Activated CD8-positive, alpha-beta memory T cell treated with anti-CD3 and anti-CD28 coated beads, Interleukin-2, amount 10 ng/mL, durations not matched to agents 7 days and 5 days (primary cell): ENCODE measurements around the gene GPR137B. TPM values are rescaled to one million over a fixed set of nuclear protein-coding genes. Genes with fewer than 3 reads are reported as not detected.
"Not testable (repeated sequence)": the region's sequence is repeated elsewhere in the genome, so short reads cannot be mapped to it uniquely, and the experiment has no call there.

Source experiments
- ATAC-seq: fragments of 150-1000 bp; cut with Tn5 transposase; one replicate; pipeline ENCODE4 v1.10.0; 2021; ENCODE audit warnings: moderate library complexity
- CTCF ChIA-PET: fragments of 350-600 bp; sonication (Branson Sonifier 250); formaldehyde crosslinking; loops from one replicate; lab custom pipeline; 2021; ENCODE audit warnings: antibody characterized with exemption; lab: Charles Lee
- DNase-seq: peaks from one replicate; pipeline ENCODE4 v3.0.0-alpha.2; 2020
- H3K27ac Mint-ChIP-seq: one replicate; pipeline ENCODE4 v1.8.0; 2021; ENCODE audit warnings: mild to moderate bottlenecking, mixed read lengths
- H3K27me3 Mint-ChIP-seq: one replicate; pipeline ENCODE4 v1.8.0; 2021; ENCODE audit warnings: mixed read lengths
- H3K36me3 Mint-ChIP-seq: one replicate; pipeline ENCODE4 v1.8.0; 2021; ENCODE audit warnings: mild to moderate bottlenecking, mixed read lengths
- H3K4me1 Mint-ChIP-seq: one replicate; pipeline ENCODE4 v1.8.0; 2021; ENCODE audit warnings: mixed read lengths
- H3K4me3 Mint-ChIP-seq: one replicate; pipeline ENCODE4 v1.8.0; 2021; ENCODE audit warnings: mild to moderate bottlenecking, moderate library complexity, mixed read lengths
- H3K9me3 Mint-ChIP-seq: one replicate; pipeline ENCODE4 v1.8.0; 2022; ENCODE audit warnings: low read depth, mixed read lengths
- total RNA-seq, 2 experiments: library from RNA; stranded (reverse); gene quantifications; one replicate each; pipeline ENCODE4 v1.2.3, GENCODE V29; 2021

Gene GPR137B
- total RNA-seq, 2 experiments from 2014 or later: 6.3 to 9.7 TPM

- Mint-ChIP-seq H3K36me3 (peaks cover 5% of the 10 kb centered on the region), H3K4me3 (no peak overlapping the region), H3K27me3 (no peaks in the 10 kb centered on the region), H3K9me3 (no peaks in the 10 kb centered on the region), H3K4me1 (peaks cover 2% of the 10 kb centered on the region), H3K27ac (no peak overlapping the region)
- ATAC-seq (no peak), DNase-seq (no peak)
- CTCF ChIA-PET: no interaction called here
These were observed 37.3 kb downstream of the GPR137B start for GRCh38 chr1:236179634-236180033.

DNA sequence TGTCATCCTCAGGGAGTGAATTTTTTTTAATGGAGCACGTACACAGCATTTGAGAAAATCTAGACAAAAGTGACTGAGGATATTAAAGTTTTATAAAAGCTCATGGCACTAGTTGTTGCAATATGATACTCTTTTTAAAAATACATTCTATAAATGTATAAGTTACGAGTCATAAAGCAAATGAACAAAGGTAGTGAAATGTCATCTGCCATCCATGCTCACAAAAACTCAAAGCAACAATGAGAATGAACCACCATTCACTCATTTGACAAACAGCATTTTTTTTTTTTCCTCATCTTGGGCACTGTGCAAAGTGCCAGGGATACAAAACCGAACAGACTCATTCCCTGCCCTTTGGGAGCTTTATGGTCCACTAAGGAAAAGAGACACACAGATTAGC lies 38.7 kb downstream of the GPR137B start:
- no peaks in the 10 kb centered on the region for H3K9me3 Mint-ChIP-seq
- no peak overlapping the region for H3K27ac Mint-ChIP-seq
- no peaks in the 10 kb centered on the region for H3K27me3 Mint-ChIP-seq
- DNase-seq: no peak
- CTCF ChIA-PET: no interaction called here
- peaks cover 6% of the 10 kb centered on the region for H3K4me1 Mint-ChIP-seq
- ATAC-seq: no peak
- no peak overlapping the region for H3K4me3 Mint-ChIP-seq
- H3K36me3 Mint-ChIP-seq: peaks cover 8% of the 10 kb centered on the region

DNA sequence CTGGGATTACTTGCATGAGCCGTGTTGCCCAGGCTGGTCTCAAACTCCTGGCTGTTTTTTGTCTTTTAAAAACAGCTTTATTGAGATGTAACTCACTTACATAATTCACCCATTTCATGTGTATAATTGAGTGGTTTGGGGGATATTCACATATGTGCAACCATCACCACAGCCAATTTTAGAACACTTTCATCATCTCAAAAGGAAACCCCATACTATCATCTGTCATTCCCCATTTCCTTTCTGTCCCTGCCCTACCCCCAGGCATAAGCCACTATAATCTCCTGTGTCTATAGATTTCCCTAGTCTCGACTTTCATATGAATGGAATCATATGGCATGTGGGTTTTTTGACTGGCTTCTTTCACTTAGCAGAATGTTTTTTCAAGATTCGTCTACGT lies 43.3 kb downstream of the GPR137B start:
- no peak for DNase-seq
- Mint-ChIP-seq H3K4me3 (no peak overlapping the region), H3K36me3 (peaks cover 24% of the 10 kb centered on the region), H3K27ac (no peak overlapping the region), H3K9me3 (no peaks in the 10 kb centered on the region), H3K4me1 (peaks cover 6% of the 10 kb centered on the region), H3K27me3 (no peaks in the 10 kb centered on the region)
- CTCF ChIA-PET: no interaction called here
- ATAC-seq: no peak

DNA sequence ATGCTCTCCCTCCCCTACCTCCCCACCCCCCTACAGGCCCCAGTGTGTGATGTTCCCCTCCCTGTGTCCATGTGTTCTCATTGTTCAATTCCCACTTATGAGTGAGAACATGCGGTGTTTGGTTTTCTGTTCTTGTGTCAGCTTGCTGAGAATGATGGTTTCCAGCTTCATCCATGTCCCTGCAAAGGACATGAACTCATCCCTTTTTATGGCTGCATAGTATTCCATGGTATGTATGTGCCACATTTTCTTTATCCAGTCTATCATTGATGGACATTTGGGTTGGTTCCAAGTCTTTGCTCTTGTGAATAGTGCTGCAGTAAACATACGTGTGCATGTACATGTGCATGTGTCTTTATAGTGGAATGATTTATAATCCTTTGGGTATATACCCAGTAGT lies 44.1 kb downstream of the GPR137B start:
- H3K27me3 Mint-ChIP-seq, H3K4me1 Mint-ChIP-seq, H3K27ac Mint-ChIP-seq, H3K4me3 Mint-ChIP-seq, CTCF ChIA-PET, H3K9me3 Mint-ChIP-seq, DNase-seq, ATAC-seq: not testable (repeated sequence)
- H3K36me3 Mint-ChIP-seq: peaks cover 25% of the 10 kb centered on the region

DNA sequence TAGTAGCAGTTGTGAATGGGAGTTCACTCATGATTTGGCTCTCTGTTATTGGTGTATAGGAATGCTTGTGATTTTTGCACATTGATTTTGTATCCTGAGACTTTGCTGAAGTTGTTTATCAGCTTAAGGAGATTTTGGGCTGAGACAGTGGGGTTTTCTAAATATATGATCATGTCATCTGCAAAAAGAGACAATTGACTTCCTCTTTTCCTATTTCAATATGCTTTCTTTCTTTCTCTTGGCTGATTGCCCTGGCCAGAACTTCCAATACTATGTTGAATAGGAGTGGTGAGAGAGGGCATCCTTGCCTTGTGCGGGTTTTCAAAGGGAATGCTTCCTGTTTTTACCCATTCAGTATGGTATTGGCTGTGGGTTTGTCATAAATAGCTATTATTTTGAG lies 45.7 kb downstream of the GPR137B start:
- CTCF ChIA-PET, DNase-seq, ATAC-seq, H3K4me1 Mint-ChIP-seq, H3K4me3 Mint-ChIP-seq, H3K27ac Mint-ChIP-seq, H3K27me3 Mint-ChIP-seq, H3K9me3 Mint-ChIP-seq: not testable (repeated sequence)
- peaks cover 27% of the 10 kb centered on the region for H3K36me3 Mint-ChIP-seq

DNA sequence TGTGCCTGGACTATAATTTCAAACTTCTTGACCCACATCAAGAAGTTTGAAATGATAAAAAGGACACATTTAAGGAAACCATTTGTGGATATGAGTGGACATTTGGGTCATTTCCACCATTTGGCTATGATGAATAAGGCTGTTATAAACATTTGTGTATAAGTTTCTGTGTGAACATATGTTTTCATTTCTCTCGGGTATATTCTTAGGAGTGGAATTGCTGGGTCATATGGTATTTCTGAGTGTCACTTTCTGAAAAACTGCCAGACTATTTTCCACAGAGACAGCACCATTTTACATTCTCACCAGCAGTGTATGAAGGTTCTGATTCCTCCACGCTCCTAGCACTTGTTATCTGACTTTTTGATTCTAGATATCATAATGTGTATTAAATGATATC lies 50.8 kb downstream of the GPR137B start:
- no peaks in the 10 kb centered on the region for H3K9me3 Mint-ChIP-seq
- no peaks in the 10 kb centered on the region for H3K4me1 Mint-ChIP-seq
- no peak overlapping the region for H3K4me3 Mint-ChIP-seq
- H3K27me3 Mint-ChIP-seq: no peaks in the 10 kb centered on the region
- H3K36me3 Mint-ChIP-seq: peaks cover 43% of the 10 kb centered on the region
- CTCF ChIA-PET: no interaction called here
- no peak for DNase-seq
- H3K27ac Mint-ChIP-seq: no peak overlapping the region
- ATAC-seq: no peak

DNA sequence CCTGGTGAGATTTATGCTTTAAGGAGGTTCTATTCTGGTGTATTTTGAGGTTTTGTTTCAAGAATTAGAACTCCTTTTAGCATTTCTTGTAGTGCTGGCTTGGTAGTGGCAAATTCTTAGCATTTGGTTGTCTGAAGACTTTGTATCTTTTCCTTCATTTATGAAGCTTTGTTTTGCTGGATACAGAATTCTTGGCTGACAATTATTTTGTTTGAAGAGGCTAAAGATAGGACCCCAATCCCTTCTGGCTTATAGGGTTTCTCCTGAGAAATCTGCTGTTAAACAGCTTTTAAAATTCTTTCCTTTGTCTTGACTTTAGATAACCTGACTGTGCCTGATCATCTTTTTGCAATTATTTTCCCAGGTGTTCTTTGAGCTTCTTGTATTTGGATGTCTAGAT lies 58.6 kb downstream of the GPR137B start:
- H3K9me3 Mint-ChIP-seq: peaks cover 27% of the 10 kb centered on the region
- ATAC-seq: no peak

DNA sequence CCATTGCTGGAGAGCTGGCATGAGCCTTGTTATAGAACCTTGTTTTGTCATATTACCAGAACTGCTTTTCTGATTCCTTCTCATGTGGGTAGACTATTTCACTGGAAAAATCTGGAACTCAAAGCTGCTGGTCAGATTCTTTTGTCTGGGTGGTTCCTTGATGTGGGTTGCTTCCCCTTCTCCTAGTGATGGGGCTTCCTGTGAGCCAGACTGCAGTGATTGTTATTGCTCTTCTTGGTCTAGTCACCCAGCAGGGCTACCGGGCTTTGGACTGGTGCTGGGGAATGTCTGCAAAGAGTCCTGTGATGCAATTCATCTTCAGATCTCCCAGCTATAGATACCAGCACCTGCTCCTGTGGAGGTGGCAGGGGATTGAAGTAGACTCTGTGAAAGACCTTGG lies 59.4 kb downstream of the GPR137B start:
- Mint-ChIP-seq H3K27me3 (no peaks in the 10 kb centered on the region), H3K9me3 (peaks cover 27% of the 10 kb centered on the region), H3K27ac (no peak overlapping the region), H3K36me3 (peaks cover 63% of the 10 kb centered on the region), H3K4me3 (no peak overlapping the region), H3K4me1 (no peaks in the 10 kb centered on the region)
- CTCF ChIA-PET: interaction anchor here (1.2 kb wide), 1 partner anchor 12 kb away, joined by 3 read pairs; no protein-coding TSS in a partner anchor
- ATAC-seq: no peak
- DNase-seq: no peak

More for the DNA sequence above, 58.6 kb downstream of the GPR137B start:
- CTCF ChIA-PET: interaction anchor here (1.2 kb wide), 1 partner anchor 11 kb away, joined by 3 read pairs; no protein-coding TSS in a partner anchor
- no peak overlapping the region for H3K4me3 Mint-ChIP-seq
- no peak overlapping the region for H3K27ac Mint-ChIP-seq
- H3K36me3 Mint-ChIP-seq: peaks cover 64% of the 10 kb centered on the region
- no peaks in the 10 kb centered on the region for H3K27me3 Mint-ChIP-seq
- DNase-seq: no peak
- no peaks in the 10 kb centered on the region for H3K4me1 Mint-ChIP-seq

GRCh38 chr1:236204039-236204438 lies 61.7 kb downstream of the GPR137B start:
- H3K9me3 Mint-ChIP-seq: peaks cover 27% of the 10 kb centered on the region

DNA sequence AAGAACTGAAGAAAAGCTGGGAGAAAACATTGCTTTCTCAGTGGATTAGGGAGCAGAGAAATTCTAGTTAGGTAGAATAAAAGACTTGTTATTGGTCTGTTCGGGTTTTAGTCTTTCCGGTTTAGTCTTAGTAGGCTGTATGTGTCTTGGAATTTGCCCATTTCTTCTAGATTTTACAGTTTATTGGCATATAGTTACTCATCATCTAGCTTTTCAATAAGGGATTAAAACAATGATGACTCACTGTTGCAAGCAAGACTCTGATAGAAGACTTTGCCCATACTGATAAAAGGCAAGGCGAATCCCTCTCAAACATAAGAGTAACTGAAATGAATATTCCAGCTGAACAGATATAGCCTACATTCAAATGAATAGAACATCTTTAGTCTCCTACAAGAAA lies 62.3 kb downstream of the GPR137B start:
- Mint-ChIP-seq H3K9me3 (peaks cover 24% of the 10 kb centered on the region), H3K27ac (no peak overlapping the region), H3K4me1 (no peaks in the 10 kb centered on the region), H3K4me3 (no peak overlapping the region), H3K36me3 (peaks cover 43% of the 10 kb centered on the region), H3K27me3 (no peaks in the 10 kb centered on the region)
- DNase-seq (no peak), ATAC-seq (no peak)
- CTCF ChIA-PET: interaction anchor here (0.5 kb wide), 1 partner anchor 61 kb away, joined by 3 read pairs; no protein-coding TSS in a partner anchor

More at GRCh38 chr1:236204039-236204438, 61.7 kb downstream of the GPR137B start:
- ATAC-seq: no peak
- DNase-seq: no peak
- Mint-ChIP-seq H3K27ac (no peak overlapping the region), H3K36me3 (peaks cover 47% of the 10 kb centered on the region), H3K27me3 (no peaks in the 10 kb centered on the region), H3K4me1 (no peaks in the 10 kb centered on the region), H3K4me3 (no peak overlapping the region)
- CTCF ChIA-PET: interaction anchor here (1.3 kb wide), 1 partner anchor 16 kb away, joined by 3 read pairs; no protein-coding TSS in a partner anchor

DNA sequence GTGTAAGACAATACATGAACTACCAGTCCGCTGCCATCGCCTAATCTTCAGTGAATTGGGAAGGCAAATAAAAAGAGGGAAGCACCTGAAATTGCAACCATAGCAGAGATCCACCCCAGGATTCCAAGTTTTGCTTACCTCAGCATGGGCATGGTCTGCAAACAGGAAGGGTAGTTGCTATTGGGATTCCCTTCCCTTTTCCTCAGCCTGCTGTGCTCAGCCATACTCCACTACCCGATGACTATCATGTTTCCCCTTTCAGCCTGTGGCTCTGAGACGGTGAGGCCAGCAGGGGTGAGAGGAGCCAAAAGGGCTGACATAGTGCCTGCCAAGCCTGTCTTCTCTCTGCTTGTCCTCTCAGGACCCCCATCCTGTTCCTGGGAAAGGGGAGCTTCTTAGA lies 64.2 kb downstream of the GPR137B start:
- CTCF ChIA-PET: no interaction called here
- no peak for ATAC-seq
- no peaks in the 10 kb centered on the region for H3K4me1 Mint-ChIP-seq
- H3K27ac Mint-ChIP-seq: no peak overlapping the region
- peaks cover 27% of the 10 kb centered on the region for H3K36me3 Mint-ChIP-seq
- H3K9me3 Mint-ChIP-seq: peaks cover 11% of the 10 kb centered on the region
- H3K4me3 Mint-ChIP-seq: no peak overlapping the region
- DNase-seq: no peak
- H3K27me3 Mint-ChIP-seq: no peaks in the 10 kb centered on the region

GRCh38 chr1:236207121-236207520 lies 64.8 kb downstream of the GPR137B start:
- Mint-ChIP-seq H3K27me3 (no peaks in the 10 kb centered on the region), H3K4me1 (no peaks in the 10 kb centered on the region), H3K9me3 (peaks cover 6% of the 10 kb centered on the region), H3K4me3 (no peak overlapping the region), H3K36me3 (peaks cover 21% of the 10 kb centered on the region), H3K27ac (no peak overlapping the region)
- ATAC-seq (no peak), DNase-seq (no peak)
- CTCF ChIA-PET: no interaction called here

DNA sequence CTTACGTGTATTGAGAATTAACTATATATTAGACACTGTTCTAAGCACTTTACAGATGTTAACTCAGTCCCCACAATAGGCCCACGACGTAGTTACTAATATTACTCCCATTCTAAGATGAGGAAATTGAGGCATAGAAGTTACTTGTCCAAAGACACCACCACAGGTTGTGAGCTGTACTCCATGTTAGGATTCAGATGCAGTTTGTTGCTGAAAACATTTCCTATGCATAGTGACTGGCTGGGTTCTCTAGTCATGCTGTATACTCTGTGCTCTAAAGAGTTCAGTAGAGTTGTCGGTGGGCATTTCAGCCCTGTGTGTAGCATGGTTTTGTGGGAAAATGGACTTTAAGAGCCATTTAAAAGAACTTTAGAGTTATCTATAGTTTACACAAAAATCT lies 65.2 kb downstream of the GPR137B start:
- H3K9me3 Mint-ChIP-seq: peaks cover 6% of the 10 kb centered on the region

DNA sequence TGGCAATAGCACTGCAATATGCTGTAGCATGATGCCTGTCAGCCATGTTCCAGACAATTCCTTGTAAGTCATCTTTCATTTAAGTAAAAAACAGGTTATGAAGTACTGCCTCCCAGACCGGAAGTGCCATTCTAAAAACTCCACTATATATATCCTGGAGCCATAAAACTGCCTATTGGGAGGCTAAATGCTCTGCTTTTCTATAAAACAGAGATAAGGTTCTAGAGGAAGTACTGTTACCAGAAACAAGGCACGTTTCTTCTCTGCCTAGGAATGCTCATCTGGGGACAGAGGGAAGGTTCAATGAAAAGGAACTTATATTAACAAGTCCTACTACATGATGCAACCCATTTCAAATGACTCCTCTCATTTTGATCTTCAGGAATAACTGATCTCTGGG lies 66.8 kb downstream of the GPR137B start:
- CTCF ChIA-PET: no interaction called here
- peaks cover 6% of the 10 kb centered on the region for H3K36me3 Mint-ChIP-seq
- H3K4me3 Mint-ChIP-seq: no peak overlapping the region
- no peaks in the 10 kb centered on the region for H3K9me3 Mint-ChIP-seq
- no peak overlapping the region for H3K27ac Mint-ChIP-seq
- ATAC-seq: no peak
- H3K27me3 Mint-ChIP-seq: no peaks in the 10 kb centered on the region
- H3K4me1 Mint-ChIP-seq: no peaks in the 10 kb centered on the region
- no peak for DNase-seq

More for the DNA sequence above, 65.2 kb downstream of the GPR137B start:
- no peaks in the 10 kb centered on the region for H3K4me1 Mint-ChIP-seq
- no peaks in the 10 kb centered on the region for H3K27me3 Mint-ChIP-seq
- peaks cover 18% of the 10 kb centered on the region for H3K36me3 Mint-ChIP-seq
- H3K4me3 Mint-ChIP-seq: no peak overlapping the region
- ATAC-seq (no peak), DNase-seq (no peak)
- H3K27ac Mint-ChIP-seq: no peak overlapping the region
- CTCF ChIA-PET: interaction anchor here (1.0 kb wide), 1 partner anchor 103 kb away, joined by 3 read pairs; no protein-coding TSS in a partner anchor
